GM12891 (cell line): ENCODE data around the gene DLX4.

Experiments used
- POLR2A ChIP-seq: IDR thresholded peaks from 2 replicates; pipeline ENCODE4 v1.6.1; 2011; ENCODE audit warnings: low read depth, low read length, control low read depth
- POLR2AphosphoS5 ChIP-seq: IDR thresholded peaks from 2 replicates; pipeline ENCODE4 v1.6.1; 2011; ENCODE audit warnings: low read depth, low read length, control low read depth
- POU2F2 ChIP-seq: IDR thresholded peaks from 2 replicates; pipeline ENCODE4 v1.6.1; 2011; ENCODE audit warnings: low read depth, mild to moderate bottlenecking, control low read depth, low read length, moderate library complexity
- TAF1 ChIP-seq: IDR thresholded peaks from 2 replicates; pipeline ENCODE4 v1.6.1; 2011; ENCODE audit warnings: low read depth, low read length, control low read depth

- no peak for TF ChIP-seq POLR2A
- TF ChIP-seq POU2F2, result no peak
- TF ChIP-seq POLR2AphosphoS5, result no peak
- no peak for TF ChIP-seq TAF1
These were observed 3.5 kb upstream of the DLX4 start for GRCh38 chr17:49965524-49965909.
